GM23338 (cell line): ENCODE measurements around the gene DMRTB1. TPM values are rescaled to one million over a fixed set of nuclear protein-coding genes. Genes with fewer than 3 reads are reported as not detected.
A peak's percentile ranks its signal among the peaks of the same experiment; 100 is the strongest.

ENCODE experiments used
- ATAC-seq: fragments of 200-7000 bp; cut with Tn5 transposase; 3 replicates; pipeline ENCODE4 v1.9.1; 2020
- DNase-seq: peaks from one replicate; pipeline ENCODE4 v3.0.0-alpha.2; 2015; ENCODE audit warnings: low spot score
- H2AFZ ChIP-seq: fragments of 200-600 bp; sonication (generic); 2 replicates; pipeline ENCODE4 v1.8.0; 2016; ENCODE audit warnings: antibody characterized with exemption, mild to moderate bottlenecking, moderate library complexity
- H3F3A ChIP-seq: fragments of 200-600 bp; sonication (generic); replicated peaks from 2 replicates; pipeline ENCODE4 v1.8.0; 2017; ENCODE audit warnings: antibody characterized with exemption, mixed run types, low read depth
- H3K27ac ChIP-seq: fragments of 200-600 bp; sonication (generic); 2 replicates; pipeline ENCODE4 v1.6.1; 2016; ENCODE audit warnings: low read depth
- H3K27me3 ChIP-seq: fragments of 200-600 bp; sonication (generic); 2 replicates; pipeline ENCODE4 v1.8.0; 2016; ENCODE audit warnings: mild to moderate bottlenecking, mixed run types, moderate library complexity; ENCODE audit not compliant: insufficient read depth
- H3K36me3 ChIP-seq: fragments of 200-600 bp; sonication (generic); 2 replicates; pipeline ENCODE4 v1.8.0; 2016; ENCODE audit warnings: mild to moderate bottlenecking; ENCODE audit not compliant: insufficient read depth
- H3K4me1 ChIP-seq: fragments of 200-600 bp; sonication (generic); 2 replicates; pipeline ENCODE4 v1.8.0; 2016; ENCODE audit warnings: mild to moderate bottlenecking, moderate library complexity; ENCODE audit not compliant: insufficient read depth
- H3K4me2 ChIP-seq: fragments of 200-600 bp; sonication (generic); 2 replicates; pipeline ENCODE4 v1.7.1; 2017; ENCODE audit warnings: mixed run types
- H3K4me3 ChIP-seq: fragments of 200-600 bp; sonication (generic); 2 replicates; pipeline ENCODE4 v1.6.1; 2016; ENCODE audit warnings: mixed run types
- H3K79me2 ChIP-seq: fragments of 200-600 bp; sonication (generic); replicated peaks from 2 replicates; pipeline ENCODE4 v1.8.0; 2017; ENCODE audit warnings: mild to moderate bottlenecking; ENCODE audit not compliant: insufficient read depth
- H3K9me2 ChIP-seq: fragments of 200-600 bp; sonication (generic); 2 replicates; pipeline ENCODE4 v1.8.0; 2017; ENCODE audit not compliant: insufficient read depth
- H4K20me1 ChIP-seq: fragments of 200-600 bp; sonication (generic); replicated peaks from 2 replicates; pipeline ENCODE4 v1.8.0; 2017; ENCODE audit warnings: mild to moderate bottlenecking; ENCODE audit not compliant: insufficient read depth
- H3K27ac Mint-ChIP-seq: 2 replicates; pipeline ENCODE4 v1.8.0; 2020; ENCODE audit warnings: inconsistent platforms, mild to moderate bottlenecking, moderate library complexity, mixed read lengths
- H3K27me3 Mint-ChIP-seq: 3 replicates; pipeline ENCODE4 v1.8.0; 2022; ENCODE audit warnings: low read depth, mild to moderate bottlenecking, moderate library complexity, mixed read lengths, inconsistent platforms; ENCODE audit not compliant: insufficient read depth, poor library complexity
- H3K36me3 Mint-ChIP-seq: 3 replicates; pipeline ENCODE4 v1.8.0; 2021; ENCODE audit warnings: low read depth, mild to moderate bottlenecking, inconsistent platforms, moderate library complexity, mixed read lengths
- H3K4me1 Mint-ChIP-seq: 3 replicates; pipeline ENCODE4 v1.8.0; 2020; ENCODE audit warnings: mild to moderate bottlenecking, inconsistent platforms, mixed read lengths
- H3K4me3 Mint-ChIP-seq: 3 replicates; pipeline ENCODE4 v1.8.0; 2021; ENCODE audit warnings: moderate library complexity, mild to moderate bottlenecking, inconsistent platforms, mixed read lengths
- H3K9me3 Mint-ChIP-seq: 3 replicates; pipeline ENCODE4 v1.8.0; 2020; ENCODE audit warnings: moderate library complexity, mild to moderate bottlenecking, inconsistent platforms, mixed read lengths
- EZH2 ChIP-seq: fragments of 200-600 bp; sonication (generic); IDR thresholded peaks from one replicate; pipeline ENCODE4 v1.8.0; 2017; ENCODE audit warnings: antibody characterized with exemption, mild to moderate bottlenecking, low read depth; ENCODE audit not compliant: unreplicated experiment
- JUNB ChIP-seq: IDR thresholded peaks from one replicate; pipeline ENCODE4 v1.6.1; 2016; ENCODE audit warnings: antibody characterized with exemption; ENCODE audit not compliant: unreplicated experiment
- NANOG ChIP-seq: IDR thresholded peaks from 2 replicates; pipeline ENCODE4 v1.6.1; 2016; ENCODE audit warnings: antibody characterized with exemption, borderline replicate concordance
- POLR2AphosphoS5 ChIP-seq: IDR thresholded peaks from 2 replicates; pipeline ENCODE4 v1.6.1; 2016; ENCODE audit warnings: antibody characterized with exemption, low read depth
- ZNF331 ChIP-seq: fragments of 250-450 bp; sonication (Bioruptor Pico); IDR thresholded peaks from 2 replicates; pipeline ENCODE4 v1.5.0; 2020; ENCODE audit warnings: low read depth, mild to moderate bottlenecking, moderate library complexity
- polyA plus RNA-seq: library from polyadenylated mRNA; unstranded; fragments of >200 nt; fragmentation: Nextera tagmentation; extraction: Ambion mirVana; gene quantifications from 2 replicates; pipeline ENCODE4 v1.2.1, GENCODE V29; 2016
- total RNA-seq: library from RNA; depleted of rRNA; stranded (reverse); fragments of >200 nt; shearing (Covaris generic); gene quantifications from 2 replicates; pipeline ENCODE4 v1.2.3, GENCODE V29; 2014
- TF ChIP-seq, protein P1 (sequence below): fragments of 250-450 bp; sonication (Bioruptor Pico); IDR thresholded peaks from 2 replicates; pipeline ENCODE4 v1.5.0; 2020; ENCODE audit warnings: mild to moderate bottlenecking, moderate library complexity
- TF ChIP-seq, protein P2 (sequence below): IDR thresholded peaks from one replicate; pipeline ENCODE4 v1.6.1; 2018; ENCODE audit warnings: antibody characterized with exemption; ENCODE audit not compliant: unreplicated experiment

The DMRTB1 gene
- total and polyA plus RNA-seq, 2 experiments from 2014 or later: 0.27 to 1.2 TPM

DNA sequence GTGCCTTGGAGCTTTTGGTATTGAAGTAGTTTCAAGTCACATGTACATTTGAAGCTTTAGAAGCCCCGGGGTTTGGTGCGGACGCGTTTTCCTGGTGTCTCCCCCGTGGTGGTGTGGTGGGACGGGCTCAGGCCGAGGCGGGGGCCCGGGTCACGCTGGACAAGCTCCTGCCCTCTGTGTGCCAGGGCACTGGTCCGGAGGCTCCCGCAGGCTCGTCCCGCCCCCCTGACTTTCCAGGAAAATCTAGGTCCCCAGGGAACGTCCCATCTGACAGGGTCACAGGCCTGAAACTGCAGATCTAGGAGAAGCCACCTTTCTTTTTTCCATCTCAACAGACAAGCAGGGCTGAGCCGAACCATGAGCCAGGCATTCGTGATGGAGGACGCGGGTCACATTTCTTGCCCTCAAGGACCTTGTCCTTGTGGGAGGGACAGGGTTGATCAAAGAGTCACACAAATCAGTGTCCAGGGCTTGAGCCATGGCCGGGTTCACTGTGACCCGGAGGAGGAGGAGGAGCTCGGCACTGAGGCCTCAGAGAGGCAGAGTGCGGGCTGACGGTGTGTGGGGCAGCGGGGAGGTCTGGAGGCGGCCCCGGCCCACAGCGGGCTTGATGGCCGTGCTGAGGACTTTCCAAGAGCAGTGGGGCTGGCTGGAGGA lies 1.6 kb downstream of the DMRTB1 start (continued):
- TF ChIP-seq, protein P1, sequence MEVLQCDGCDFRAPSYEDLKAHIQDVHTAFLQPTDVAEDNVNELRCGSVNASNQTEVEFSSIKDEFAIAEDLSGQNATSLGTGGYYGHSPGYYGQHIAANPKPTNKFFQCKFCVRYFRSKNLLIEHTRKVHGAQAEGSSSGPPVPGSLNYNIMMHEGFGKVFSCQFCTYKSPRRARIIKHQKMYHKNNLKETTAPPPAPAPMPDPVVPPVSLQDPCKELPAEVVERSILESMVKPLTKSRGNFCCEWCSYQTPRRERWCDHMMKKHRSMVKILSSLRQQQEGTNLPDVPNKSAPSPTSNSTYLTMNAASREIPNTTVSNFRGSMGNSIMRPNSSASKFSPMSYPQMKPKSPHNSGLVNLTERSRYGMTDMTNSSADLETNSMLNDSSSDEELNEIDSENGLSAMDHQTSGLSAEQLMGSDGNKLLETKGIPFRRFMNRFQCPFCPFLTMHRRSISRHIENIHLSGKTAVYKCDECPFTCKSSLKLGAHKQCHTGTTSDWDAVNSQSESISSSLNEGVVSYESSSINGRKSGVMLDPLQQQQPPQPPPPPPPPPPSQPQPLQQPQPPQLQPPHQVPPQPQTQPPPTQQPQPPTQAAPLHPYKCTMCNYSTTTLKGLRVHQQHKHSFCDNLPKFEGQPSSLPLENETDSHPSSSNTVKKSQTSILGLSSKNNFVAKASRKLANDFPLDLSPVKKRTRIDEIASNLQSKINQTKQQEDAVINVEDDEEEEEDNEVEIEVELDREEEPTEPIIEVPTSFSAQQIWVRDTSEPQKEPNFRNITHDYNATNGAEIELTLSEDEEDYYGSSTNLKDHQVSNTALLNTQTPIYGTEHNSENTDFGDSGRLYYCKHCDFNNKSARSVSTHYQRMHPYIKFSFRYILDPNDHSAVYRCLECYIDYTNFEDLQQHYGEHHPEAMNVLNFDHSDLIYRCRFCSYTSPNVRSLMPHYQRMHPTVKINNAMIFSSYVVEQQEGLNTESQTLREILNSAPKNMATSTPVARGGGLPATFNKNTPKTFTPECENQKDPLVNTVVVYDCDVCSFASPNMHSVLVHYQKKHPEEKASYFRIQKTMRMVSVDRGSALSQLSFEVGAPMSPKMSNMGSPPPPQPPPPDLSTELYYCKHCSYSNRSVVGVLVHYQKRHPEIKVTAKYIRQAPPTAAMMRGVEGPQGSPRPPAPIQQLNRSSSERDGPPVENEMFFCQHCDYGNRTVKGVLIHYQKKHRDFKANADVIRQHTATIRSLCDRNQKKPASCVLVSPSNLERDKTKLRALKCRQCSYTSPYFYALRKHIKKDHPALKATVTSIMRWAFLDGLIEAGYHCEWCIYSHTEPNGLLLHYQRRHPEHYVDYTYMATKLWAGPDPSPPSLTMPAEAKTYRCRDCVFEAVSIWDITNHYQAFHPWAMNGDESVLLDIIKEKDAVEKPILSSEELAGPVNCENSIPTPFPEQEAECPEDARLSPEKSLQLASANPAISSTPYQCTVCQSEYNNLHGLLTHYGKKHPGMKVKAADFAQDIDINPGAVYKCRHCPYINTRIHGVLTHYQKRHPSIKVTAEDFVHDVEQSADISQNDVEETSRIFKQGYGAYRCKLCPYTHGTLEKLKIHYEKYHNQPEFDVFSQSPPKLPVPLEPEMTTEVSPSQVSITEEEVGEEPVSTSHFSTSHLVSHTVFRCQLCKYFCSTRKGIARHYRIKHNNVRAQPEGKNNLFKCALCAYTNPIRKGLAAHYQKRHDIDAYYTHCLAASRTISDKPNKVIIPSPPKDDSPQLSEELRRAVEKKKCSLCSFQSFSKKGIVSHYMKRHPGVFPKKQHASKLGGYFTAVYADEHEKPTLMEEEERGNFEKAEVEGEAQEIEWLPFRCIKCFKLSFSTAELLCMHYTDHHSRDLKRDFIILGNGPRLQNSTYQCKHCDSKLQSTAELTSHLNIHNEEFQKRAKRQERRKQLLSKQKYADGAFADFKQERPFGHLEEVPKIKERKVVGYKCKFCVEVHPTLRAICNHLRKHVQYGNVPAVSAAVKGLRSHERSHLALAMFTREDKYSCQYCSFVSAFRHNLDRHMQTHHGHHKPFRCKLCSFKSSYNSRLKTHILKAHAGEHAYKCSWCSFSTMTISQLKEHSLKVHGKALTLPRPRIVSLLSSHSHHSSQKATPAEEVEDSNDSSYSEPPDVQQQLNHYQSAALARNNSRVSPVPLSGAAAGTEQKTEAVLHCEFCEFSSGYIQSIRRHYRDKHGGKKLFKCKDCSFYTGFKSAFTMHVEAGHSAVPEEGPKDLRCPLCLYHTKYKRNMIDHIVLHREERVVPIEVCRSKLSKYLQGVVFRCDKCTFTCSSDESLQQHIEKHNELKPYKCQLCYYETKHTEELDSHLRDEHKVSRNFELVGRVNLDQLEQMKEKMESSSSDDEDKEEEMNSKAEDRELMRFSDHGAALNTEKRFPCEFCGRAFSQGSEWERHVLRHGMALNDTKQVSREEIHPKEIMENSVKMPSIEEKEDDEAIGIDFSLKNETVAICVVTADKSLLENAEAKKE (CRISPR knock-in tag): no peak
- TF ChIP-seq NANOG (no peak), ZNF331 (CRISPR knock-in tag) (no peak), EZH2 (no peak)

DNA sequence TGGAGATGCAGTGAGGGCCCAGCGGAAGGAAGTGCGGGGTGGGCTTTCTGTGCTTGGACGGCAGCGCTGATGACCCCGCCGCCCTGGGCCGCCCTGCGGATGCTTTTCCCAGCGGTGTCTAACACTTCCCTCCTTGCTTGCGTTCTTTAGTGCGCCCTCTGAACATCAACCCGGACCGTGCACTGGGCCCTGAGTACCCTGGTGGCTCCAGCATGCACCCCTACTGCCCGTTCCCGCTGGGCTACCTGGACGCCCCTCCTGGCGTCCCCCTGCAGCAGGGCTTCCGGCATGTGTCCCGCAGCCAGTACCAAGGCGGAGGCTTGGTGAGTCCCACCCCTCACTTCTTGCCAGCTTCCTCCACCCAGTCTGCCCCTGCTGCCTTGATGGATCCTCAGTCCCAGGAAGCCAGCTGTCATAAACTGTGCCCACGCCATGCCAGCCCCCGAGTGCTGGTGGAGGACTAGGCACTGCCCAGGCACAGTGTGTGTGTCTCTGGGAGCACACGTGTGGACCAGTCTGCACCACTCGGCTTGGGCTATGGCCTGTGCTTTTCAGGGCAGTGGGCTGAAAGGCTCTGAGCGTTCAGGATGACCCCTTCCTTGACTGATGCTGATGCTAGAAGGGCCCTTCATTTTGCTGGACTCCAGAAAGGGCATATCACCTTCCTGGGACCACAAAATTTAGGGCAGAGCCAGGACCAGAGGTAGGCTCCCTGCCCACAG lies 2.3 kb downstream of the DMRTB1 start:
- Histone ChIP-seq H3K36me3 (no peaks in the 10 kb centered on the region; the same call in 1 of the 2 replicates), H3K4me1 (no peaks in the 10 kb centered on the region), H3K27me3 (no peaks in the 10 kb centered on the region), H4K20me1 (no peaks in the 10 kb centered on the region), H3K27ac (no peak overlapping the region), H3K79me2 (no peaks in the 10 kb centered on the region), H3F3A (peaks cover 8% of the 10 kb centered on the region), H2AFZ (peak overlapping the region; percentile 56; the same call in 1 of the 2 replicates), H3K4me2 (no peak overlapping the region), H3K4me3 (no peak overlapping the region), H3K9me2 (no peaks in the 10 kb centered on the region)
- no peak for TF ChIP-seq JUNB
- no peak for TF ChIP-seq POLR2AphosphoS5
- TF ChIP-seq, protein P2, sequence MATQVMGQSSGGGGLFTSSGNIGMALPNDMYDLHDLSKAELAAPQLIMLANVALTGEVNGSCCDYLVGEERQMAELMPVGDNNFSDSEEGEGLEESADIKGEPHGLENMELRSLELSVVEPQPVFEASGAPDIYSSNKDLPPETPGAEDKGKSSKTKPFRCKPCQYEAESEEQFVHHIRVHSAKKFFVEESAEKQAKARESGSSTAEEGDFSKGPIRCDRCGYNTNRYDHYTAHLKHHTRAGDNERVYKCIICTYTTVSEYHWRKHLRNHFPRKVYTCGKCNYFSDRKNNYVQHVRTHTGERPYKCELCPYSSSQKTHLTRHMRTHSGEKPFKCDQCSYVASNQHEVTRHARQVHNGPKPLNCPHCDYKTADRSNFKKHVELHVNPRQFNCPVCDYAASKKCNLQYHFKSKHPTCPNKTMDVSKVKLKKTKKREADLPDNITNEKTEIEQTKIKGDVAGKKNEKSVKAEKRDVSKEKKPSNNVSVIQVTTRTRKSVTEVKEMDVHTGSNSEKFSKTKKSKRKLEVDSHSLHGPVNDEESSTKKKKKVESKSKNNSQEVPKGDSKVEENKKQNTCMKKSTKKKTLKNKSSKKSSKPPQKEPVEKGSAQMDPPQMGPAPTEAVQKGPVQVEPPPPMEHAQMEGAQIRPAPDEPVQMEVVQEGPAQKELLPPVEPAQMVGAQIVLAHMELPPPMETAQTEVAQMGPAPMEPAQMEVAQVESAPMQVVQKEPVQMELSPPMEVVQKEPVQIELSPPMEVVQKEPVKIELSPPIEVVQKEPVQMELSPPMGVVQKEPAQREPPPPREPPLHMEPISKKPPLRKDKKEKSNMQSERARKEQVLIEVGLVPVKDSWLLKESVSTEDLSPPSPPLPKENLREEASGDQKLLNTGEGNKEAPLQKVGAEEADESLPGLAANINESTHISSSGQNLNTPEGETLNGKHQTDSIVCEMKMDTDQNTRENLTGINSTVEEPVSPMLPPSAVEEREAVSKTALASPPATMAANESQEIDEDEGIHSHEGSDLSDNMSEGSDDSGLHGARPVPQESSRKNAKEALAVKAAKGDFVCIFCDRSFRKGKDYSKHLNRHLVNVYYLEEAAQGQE: no peak
- no peak overlapping the region for H3K27ac Mint-ChIP-seq
- H3K36me3 Mint-ChIP-seq: no peaks in the 10 kb centered on the region
- DNase-seq (no peak), ATAC-seq (no peak)
- peaks cover 10% of the 10 kb centered on the region for H3K27me3 Mint-ChIP-seq
- H3K9me3 Mint-ChIP-seq: no peaks in the 10 kb centered on the region
- peaks cover 6% of the 10 kb centered on the region for H3K4me1 Mint-ChIP-seq
- H3K4me3 Mint-ChIP-seq: no peak overlapping the region
